HL-60 (cell line): ENCODE measurements around the gene LRRC32.
"Not testable (repeated sequence)": the region's sequence is repeated elsewhere in the genome, so short reads cannot be mapped to it uniquely, and the experiment has no call there.

Source experiments
- DNase-seq, 2 experiments: peaks; one replicate each; pipeline ENCODE4 v3.0.0-alpha.2; 2010 to 2020; ENCODE audit warnings: low read depth in 1 of 2, low spot score in 1 of 2
- H3K27ac ChIP-seq: fragments of 250-450 bp; sonication (Bioruptor Pico); replicated peaks from 2 replicates; pipeline ENCODE4 v1.5.1; 2020; ENCODE audit warnings: mild to moderate bottlenecking, moderate library complexity
- H3K27me3 ChIP-seq: fragments of 250-450 bp; sonication (Bioruptor Pico); 2 replicates; pipeline ENCODE4 v1.5.1; 2021; ENCODE audit warnings: mild to moderate bottlenecking, moderate library complexity; ENCODE audit not compliant: insufficient read depth, poor library complexity, severe bottlenecking
- H3K4me3 ChIP-seq: replicated peaks from 2 replicates; pipeline ENCODE4 v1.5.1; 2011; ENCODE audit warnings: mild to moderate bottlenecking, control low read depth, low read length; ENCODE audit not compliant: insufficient read depth
- GABPA ChIP-seq: IDR thresholded peaks from 2 replicates; pipeline ENCODE4 v1.6.1; 2012; ENCODE audit warnings: low read depth
- POLR2AphosphoS5 ChIP-seq: IDR thresholded peaks from 2 replicates; pipeline ENCODE4 v1.6.1; 2012; ENCODE audit warnings: low read depth
- SPI1 ChIP-seq: IDR thresholded peaks from 2 replicates; pipeline ENCODE4 v1.6.1; 2012; ENCODE audit warnings: low read depth, mild to moderate bottlenecking, borderline replicate concordance
- TF ChIP-seq, protein P1 (sequence below): IDR thresholded peaks from one replicate; pipeline ENCODE4 v1.5.1; 2011; ENCODE audit warnings: low read length, control low read depth, inconsistent platforms; ENCODE audit not compliant: insufficient read depth
- TF ChIP-seq, protein P2 (sequence below): IDR thresholded peaks from 2 replicates; pipeline ENCODE4 v1.6.1; 2012; ENCODE audit warnings: low read depth; ENCODE audit not compliant: insufficient replicate concordance

LRRC32 gene

DNA sequence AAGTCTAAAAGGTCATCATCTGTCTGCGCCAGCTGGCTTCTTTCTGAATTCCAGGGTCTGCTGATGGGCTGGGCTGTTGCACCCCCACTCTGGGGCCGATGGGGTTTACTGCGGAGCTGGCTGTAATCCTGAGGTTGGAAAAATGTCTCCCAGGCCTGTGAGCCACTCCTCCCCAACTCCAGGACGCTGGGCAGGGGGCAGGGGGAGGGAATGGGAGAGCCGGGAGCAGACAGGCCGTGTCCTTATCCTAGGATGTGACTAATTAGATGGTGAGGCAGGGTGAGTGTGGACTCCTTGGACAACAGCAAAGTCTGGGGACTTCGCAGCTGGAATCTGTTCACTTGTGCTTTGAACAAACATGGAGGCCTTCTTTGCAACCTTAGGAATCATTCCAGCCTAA lies 48.7 kb downstream of the LRRC32 start:
- TF ChIP-seq POLR2AphosphoS5: no peak
- TF ChIP-seq GABPA: no peak
- TF ChIP-seq, protein P1, sequence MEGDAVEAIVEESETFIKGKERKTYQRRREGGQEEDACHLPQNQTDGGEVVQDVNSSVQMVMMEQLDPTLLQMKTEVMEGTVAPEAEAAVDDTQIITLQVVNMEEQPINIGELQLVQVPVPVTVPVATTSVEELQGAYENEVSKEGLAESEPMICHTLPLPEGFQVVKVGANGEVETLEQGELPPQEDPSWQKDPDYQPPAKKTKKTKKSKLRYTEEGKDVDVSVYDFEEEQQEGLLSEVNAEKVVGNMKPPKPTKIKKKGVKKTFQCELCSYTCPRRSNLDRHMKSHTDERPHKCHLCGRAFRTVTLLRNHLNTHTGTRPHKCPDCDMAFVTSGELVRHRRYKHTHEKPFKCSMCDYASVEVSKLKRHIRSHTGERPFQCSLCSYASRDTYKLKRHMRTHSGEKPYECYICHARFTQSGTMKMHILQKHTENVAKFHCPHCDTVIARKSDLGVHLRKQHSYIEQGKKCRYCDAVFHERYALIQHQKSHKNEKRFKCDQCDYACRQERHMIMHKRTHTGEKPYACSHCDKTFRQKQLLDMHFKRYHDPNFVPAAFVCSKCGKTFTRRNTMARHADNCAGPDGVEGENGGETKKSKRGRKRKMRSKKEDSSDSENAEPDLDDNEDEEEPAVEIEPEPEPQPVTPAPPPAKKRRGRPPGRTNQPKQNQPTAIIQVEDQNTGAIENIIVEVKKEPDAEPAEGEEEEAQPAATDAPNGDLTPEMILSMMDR: no peak
- TF ChIP-seq, protein P2, sequence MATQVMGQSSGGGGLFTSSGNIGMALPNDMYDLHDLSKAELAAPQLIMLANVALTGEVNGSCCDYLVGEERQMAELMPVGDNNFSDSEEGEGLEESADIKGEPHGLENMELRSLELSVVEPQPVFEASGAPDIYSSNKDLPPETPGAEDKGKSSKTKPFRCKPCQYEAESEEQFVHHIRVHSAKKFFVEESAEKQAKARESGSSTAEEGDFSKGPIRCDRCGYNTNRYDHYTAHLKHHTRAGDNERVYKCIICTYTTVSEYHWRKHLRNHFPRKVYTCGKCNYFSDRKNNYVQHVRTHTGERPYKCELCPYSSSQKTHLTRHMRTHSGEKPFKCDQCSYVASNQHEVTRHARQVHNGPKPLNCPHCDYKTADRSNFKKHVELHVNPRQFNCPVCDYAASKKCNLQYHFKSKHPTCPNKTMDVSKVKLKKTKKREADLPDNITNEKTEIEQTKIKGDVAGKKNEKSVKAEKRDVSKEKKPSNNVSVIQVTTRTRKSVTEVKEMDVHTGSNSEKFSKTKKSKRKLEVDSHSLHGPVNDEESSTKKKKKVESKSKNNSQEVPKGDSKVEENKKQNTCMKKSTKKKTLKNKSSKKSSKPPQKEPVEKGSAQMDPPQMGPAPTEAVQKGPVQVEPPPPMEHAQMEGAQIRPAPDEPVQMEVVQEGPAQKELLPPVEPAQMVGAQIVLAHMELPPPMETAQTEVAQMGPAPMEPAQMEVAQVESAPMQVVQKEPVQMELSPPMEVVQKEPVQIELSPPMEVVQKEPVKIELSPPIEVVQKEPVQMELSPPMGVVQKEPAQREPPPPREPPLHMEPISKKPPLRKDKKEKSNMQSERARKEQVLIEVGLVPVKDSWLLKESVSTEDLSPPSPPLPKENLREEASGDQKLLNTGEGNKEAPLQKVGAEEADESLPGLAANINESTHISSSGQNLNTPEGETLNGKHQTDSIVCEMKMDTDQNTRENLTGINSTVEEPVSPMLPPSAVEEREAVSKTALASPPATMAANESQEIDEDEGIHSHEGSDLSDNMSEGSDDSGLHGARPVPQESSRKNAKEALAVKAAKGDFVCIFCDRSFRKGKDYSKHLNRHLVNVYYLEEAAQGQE: no peak
- no peak for TF ChIP-seq SPI1
- no peak for DNase-seq
- H3K27ac ChIP-seq: no peak overlapping the region

DNA sequence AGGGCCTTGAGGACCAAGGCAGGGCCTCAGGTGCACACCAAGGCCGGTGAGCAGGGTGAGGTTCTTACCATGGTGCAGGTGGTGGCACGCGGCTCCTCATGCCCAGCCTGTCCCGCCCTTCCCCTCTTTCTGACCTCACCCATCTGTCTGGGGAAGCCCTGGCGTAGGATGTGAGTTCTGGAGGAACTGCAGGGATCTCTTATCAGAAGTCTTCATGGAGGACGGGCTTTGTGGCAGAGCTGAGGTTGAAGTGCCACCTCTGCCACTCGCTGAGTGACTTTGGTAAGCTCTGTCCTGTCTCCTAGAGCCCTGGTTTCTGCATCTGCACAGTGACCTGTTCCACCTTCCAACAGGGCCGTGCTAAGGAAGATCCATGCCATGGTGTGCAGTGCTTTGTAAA lies 49.1 kb downstream of the LRRC32 start:
- TF ChIP-seq, protein P1: no peak
- TF ChIP-seq POLR2AphosphoS5: no peak
- TF ChIP-seq, protein P2: no peak
- no peak for TF ChIP-seq SPI1
- no peak for TF ChIP-seq GABPA

More for the DNA sequence above, 48.7 kb downstream of the LRRC32 start:
- Histone ChIP-seq H3K27me3 (no peaks in the 10 kb centered on the region), H3K4me3 (no peak overlapping the region)

DNA sequence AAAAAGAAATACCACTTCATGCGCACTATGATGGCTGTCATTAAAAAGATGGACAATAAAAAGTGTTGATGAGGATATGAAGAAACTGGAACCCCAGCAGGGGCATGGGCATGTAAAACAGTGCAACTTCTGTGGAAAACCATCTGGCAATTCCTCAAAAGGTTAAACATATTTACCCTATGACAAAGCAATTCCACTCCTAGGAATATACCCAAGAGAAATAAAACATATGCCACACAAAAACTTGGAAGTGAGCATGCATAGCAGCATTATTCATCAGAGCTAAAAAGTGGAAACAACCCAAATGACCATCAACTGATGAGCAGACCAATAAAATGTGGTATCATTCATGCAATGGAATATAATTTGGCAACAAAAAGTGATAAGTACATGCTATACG lies 50.1 kb downstream of the LRRC32 start:
- H3K27ac ChIP-seq: no peak overlapping the region
- DNase-seq: no peak
- no peak for TF ChIP-seq SPI1
- TF ChIP-seq, protein P1: no peak
- no peaks in the 10 kb centered on the region for H3K27me3 ChIP-seq
- no peak overlapping the region for H3K4me3 ChIP-seq

More for the DNA sequence above, 49.1 kb downstream of the LRRC32 start:
- Histone ChIP-seq H3K27ac (no peak overlapping the region), H3K27me3 (no peaks in the 10 kb centered on the region), H3K4me3 (no peak overlapping the region)
- DNase-seq: no peak

DNA sequence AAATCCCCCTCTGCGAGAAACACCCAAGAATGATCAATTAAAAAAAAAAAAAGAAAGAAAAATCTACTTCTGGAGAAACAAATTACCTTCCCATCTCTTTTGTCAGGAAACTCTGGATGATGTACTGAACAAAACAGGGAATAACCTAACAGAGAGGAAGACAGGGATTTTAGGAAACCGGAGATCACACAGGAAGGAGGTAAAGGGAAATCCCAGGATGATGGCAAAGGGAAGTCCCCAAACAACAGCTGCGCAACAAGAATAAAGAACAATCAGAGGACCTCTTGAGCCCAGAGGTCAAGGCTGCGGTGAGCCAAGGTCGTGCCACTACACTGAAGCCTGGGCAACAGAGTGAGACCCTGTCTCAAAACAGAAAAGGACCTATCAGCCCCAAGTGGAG lies 50.7 kb downstream of the LRRC32 start:
- not testable (repeated sequence) for H3K27ac ChIP-seq, H3K27me3 ChIP-seq, H3K4me3 ChIP-seq, DNase-seq
